H1 (cell line): ENCODE measurements around the gene COA3. TPM values are rescaled to one million over a fixed set of nuclear protein-coding genes. Genes with fewer than 3 reads are reported as not detected.
A peak's percentile ranks its signal among the peaks of the same experiment; 100 is the strongest.

Experiments
- CTCF ChIA-PET: fragments of 300-600 bp; sonication (Branson Sonifier 250); formaldehyde crosslinking; loops from one replicate; lab custom pipeline; 2021; ENCODE audit not compliant: partially characterized antibody; lab: Charles Lee
- POLR2A ChIA-PET: fragments of 300-600 bp; sonication (Branson Sonifier 250); formaldehyde crosslinking; loops from one replicate; lab custom pipeline; 2021; ENCODE audit warnings: inconsistent platforms; ENCODE audit not compliant: partially characterized antibody; lab: Charles Lee
- DNase-seq, 2 experiments: peaks; one replicate each; pipeline versions ENCODE4 v3.0.0 to v3.0.0-alpha.2; 2010 to 2022; ENCODE audit warnings: low spot score in 2 of 2, low read depth in 1 of 2, mixed read lengths in 1 of 2
- FAIRE-seq: peaks from 2 replicates; lab custom pipeline; 2011; peaks lifted over from hg19 to GRCh38; lab: Jason Lieb, UNC
- H2AFZ ChIP-seq: 2 replicates; pipeline ENCODE4 v1.8.1; 2012; ENCODE audit warnings: low read length, inconsistent platforms
- H2AK5ac ChIP-seq: 2 replicates; pipeline ENCODE4 v1.6.1; 2013; ENCODE audit warnings: low read depth, low read length
- H2BK120ac ChIP-seq: replicated peaks from 2 replicates; pipeline ENCODE3; 2013; ENCODE audit warnings: low read depth, low read length, inconsistent platforms
- H2BK12ac ChIP-seq: 2 replicates; pipeline ENCODE4 v1.6.1; 2013; ENCODE audit warnings: low read depth, low read length
- H2BK15ac ChIP-seq: 2 replicates; pipeline ENCODE4 v1.6.1; 2013; ENCODE audit warnings: low read length
- H2BK20ac ChIP-seq: 2 replicates; pipeline ENCODE4 v1.6.1; 2013; ENCODE audit warnings: low read length
- H2BK5ac ChIP-seq: 2 replicates; pipeline ENCODE4 v1.6.1; 2013; ENCODE audit warnings: low read depth, low read length
- H3K14ac ChIP-seq: 2 replicates; pipeline ENCODE4 v1.6.1; 2013; ENCODE audit warnings: inconsistent platforms; ENCODE audit not compliant: insufficient read length
- H3K18ac ChIP-seq: 2 replicates; pipeline ENCODE4 v1.6.1; 2013; ENCODE audit warnings: low read length; ENCODE audit errors: extremely low read depth
- H3K23ac ChIP-seq: 2 replicates; pipeline ENCODE4 v1.6.1; 2013; ENCODE audit warnings: inconsistent platforms; ENCODE audit not compliant: insufficient read length
- H3K23me2 ChIP-seq: 2 replicates; pipeline ENCODE4 v1.6.1; 2013; ENCODE audit warnings: low read depth, low read length
- H3K27ac ChIP-seq: 2 replicates; pipeline ENCODE4 v1.6.1; 2011; ENCODE audit warnings: low read depth, low read length, inconsistent platforms
- H3K27me3 ChIP-seq, 4 experiments: replicated peaks in 1 of 4; 1 replicate in 1 of 4; 2 replicates in 3 of 4; pipeline versions ENCODE4 v1.6.1 to v1.8.1; 2011 to 2013; ENCODE audit warnings: low read length in 3 of 4, mild to moderate bottlenecking in 3 of 4, inconsistent platforms in 2 of 4, mixed read lengths in 2 of 4, moderate library complexity in 1 of 4; ENCODE audit not compliant: control insufficient read depth in 3 of 4, insufficient read depth in 3 of 4; ENCODE audit errors: extremely low read depth in 1 of 4
- H3K36me3 ChIP-seq, 4 experiments: 2 replicates each; pipeline versions ENCODE4 v1.6.1 to v1.8.1; 2011 to 2013; ENCODE audit warnings: mild to moderate bottlenecking in 4 of 4, low read length in 3 of 4, moderate library complexity in 2 of 4, control low read depth in 1 of 4, inconsistent platforms in 1 of 4; ENCODE audit not compliant: insufficient read depth in 4 of 4, control insufficient read depth in 2 of 4
- H3K4ac ChIP-seq: replicated peaks from 2 replicates; pipeline ENCODE3; 2013; ENCODE audit warnings: low read length, low read depth, mixed read lengths, inconsistent platforms; ENCODE audit not compliant: insufficient read length
- H3K4me1 ChIP-seq, 4 experiments: replicated peaks in 1 of 4; 1 replicate in 1 of 4; 2 replicates in 3 of 4; pipeline versions ENCODE4 v1.6.1 to v1.8.1; 2011 to 2013; ENCODE audit warnings: low read length in 3 of 4, inconsistent platforms in 2 of 4, mixed read lengths in 1 of 4; ENCODE audit not compliant: insufficient read depth in 4 of 4, control insufficient read depth in 3 of 4
- H3K4me2 ChIP-seq, 2 experiments: 2 replicates each; pipeline versions ENCODE4 v1.6.1 to v1.8.1; 2011 to 2013; ENCODE audit warnings: low read depth in 2 of 2, low read length in 2 of 2, control low read depth in 1 of 2, inconsistent platforms in 1 of 2, mild to moderate bottlenecking in 1 of 2; ENCODE audit not compliant: insufficient read depth in 1 of 2
- H3K4me3 ChIP-seq, 4 experiments: fragments of 200-600, 300-600 bp in 1 of 4; sonication (generic), shearing (Covaris generic), sonication (Bioruptor Twin) in 1 of 4; 2 replicates each; pipeline versions ENCODE4 v1.5.1 to v1.8.1; 2011 to 2016; ENCODE audit warnings: low read length in 4 of 4, low read depth in 3 of 4, control low read depth in 2 of 4, inconsistent platforms in 2 of 4, mild to moderate bottlenecking in 2 of 4, mixed read lengths in 1 of 4, moderate library complexity in 1 of 4; ENCODE audit not compliant: insufficient read depth in 2 of 4; ENCODE audit errors: extremely low read depth in 1 of 4
- H3K56ac ChIP-seq: replicated peaks from 2 replicates; pipeline ENCODE3; 2013; ENCODE audit warnings: low read depth, mild to moderate bottlenecking, mixed read lengths, low read length, inconsistent platforms; ENCODE audit not compliant: insufficient read length
- H3K79me1 ChIP-seq: 2 replicates; pipeline ENCODE4 v1.6.1; 2013; ENCODE audit warnings: low read depth, low read length, control low read depth
- H3K79me2 ChIP-seq, 2 experiments: 2 replicates each; pipeline versions ENCODE4 v1.6.1 to v1.8.1; 2012 to 2013; ENCODE audit warnings: low read length in 2 of 2, mild to moderate bottlenecking in 2 of 2, inconsistent platforms in 1 of 2; ENCODE audit not compliant: insufficient read depth in 2 of 2, control insufficient read depth in 1 of 2
- H3K9ac ChIP-seq, 4 experiments: replicated peaks in 1 of 4; 1 replicate in 1 of 4; 2 replicates in 3 of 4; pipeline versions ENCODE4 v1.6.1 to v1.8.1; 2011 to 2013; ENCODE audit warnings: low read depth in 3 of 4, low read length in 3 of 4, control low read depth in 2 of 4, mild to moderate bottlenecking in 2 of 4, moderate library complexity in 2 of 4, inconsistent platforms in 1 of 4; ENCODE audit errors: extremely low read depth in 1 of 4
- H3K9me3 ChIP-seq, 2 experiments: 2 replicates each; pipeline versions ENCODE4 v1.6.1 to v1.8.1; 2012 to 2013; ENCODE audit warnings: mild to moderate bottlenecking in 2 of 2, moderate library complexity in 2 of 2, control low read depth in 1 of 2, inconsistent platforms in 1 of 2, low read depth in 1 of 2, low read length in 1 of 2, mixed read lengths in 1 of 2; ENCODE audit not compliant: insufficient read depth in 2 of 2
- H4K20me1 ChIP-seq, 2 experiments: replicated peaks in 1 of 2; 2 replicates each; pipeline versions ENCODE3 to v1.8.1; 2011 to 2013; ENCODE audit warnings: inconsistent platforms in 2 of 2, low read length in 2 of 2, mild to moderate bottlenecking in 1 of 2; ENCODE audit not compliant: insufficient read depth in 2 of 2, control insufficient read depth in 1 of 2
- H4K5ac ChIP-seq: 2 replicates; pipeline ENCODE4 v1.6.1; 2013; ENCODE audit warnings: low read length, low read depth, mixed read lengths, inconsistent platforms; ENCODE audit not compliant: insufficient read length
- H4K8ac ChIP-seq: 2 replicates; pipeline ENCODE4 v1.8.0; 2013; ENCODE audit warnings: mild to moderate bottlenecking, moderate library complexity, low read length, inconsistent platforms; ENCODE audit not compliant: insufficient read depth; ENCODE audit errors: extremely low read depth
- H4K91ac ChIP-seq: replicated peaks from 2 replicates; pipeline ENCODE3; 2013; ENCODE audit warnings: low read length, mixed read lengths, inconsistent platforms; ENCODE audit not compliant: insufficient read length
- ATF2 ChIP-seq: IDR thresholded peaks from 2 replicates; pipeline ENCODE4 v1.6.1; 2012; ENCODE audit warnings: low read length, inconsistent platforms
- RBBP5 ChIP-seq: IDR thresholded peaks from 2 replicates; pipeline ENCODE4 v1.7.1; 2012; ENCODE audit warnings: low read depth, mild to moderate bottlenecking, inconsistent platforms, low read length, moderate library complexity, borderline replicate concordance
- RFX5 ChIP-seq: IDR thresholded peaks from 2 replicates; pipeline ENCODE4 v1.6.1; 2011; ENCODE audit warnings: low read depth, low read length, improper control_type of control experiment, borderline replicate concordance
- SUZ12 ChIP-seq: fragments of 200-600 bp; sonication (generic); IDR thresholded peaks from 2 replicates; pipeline ENCODE4 v1.6.1; 2012; ENCODE audit warnings: mild to moderate bottlenecking, inconsistent platforms, low read length, moderate library complexity, mixed read lengths
- ZNF274 ChIP-seq: IDR thresholded peaks from 2 replicates; pipeline ENCODE4 v1.7.0; 2012; ENCODE audit warnings: low read length, borderline replicate concordance; ENCODE audit errors: extremely low read depth
- WGBS, 2 experiments: shearing (Covaris generic) in 1 of 2; methylation state at CpG; one replicate each; pipeline versions ENCODE4 v1.1.6 to v1.1.7; 2013 to 2015; ENCODE audit warnings: low lambda C conversion rate in 2 of 2, mixed read lengths in 2 of 2, inconsistent platforms in 1 of 2, low coverage in 1 of 2, missing lambda C conversion rate in 1 of 2; ENCODE audit not compliant: insufficient replicate concordance in 2 of 2, insufficient coverage in 1 of 2, insufficient read length in 1 of 2; ENCODE audit errors: extremely low coverage in 1 of 2, missing lambda C conversion rate in 1 of 2; 5-methylcytosine and 5-hydroxymethylcytosine counted together
- polyA plus RNA-seq, 7 experiments: library from polyadenylated mRNA; depleted of rRNA in 3 of 7; stranded (reverse) in 5 of 7; unstranded in 2 of 7; fragments of >200 nt in 5 of 7; fragments of 200-250 nt in 2 of 7; gene quantifications; 1 replicate in 5 of 7; 2 replicates in 1 of 7; 4 replicates in 1 of 7; pipeline versions ENCODE4 v1.2.1 to v1.2.3, GENCODE V29; 2011 to 2013; ENCODE audit warnings: missing spikeins in 2 of 7, mixed read lengths in 2 of 7
- total RNA-seq: library from RNA; stranded (reverse); fragmentation: NEBNext Ultra II Directional; extraction: Animal tissue kit (Norgen Biotek cat#: 25700); gene quantifications from 2 replicates; pipeline ENCODE4 v1.2.1, GENCODE V29; 2021
- TF ChIP-seq, protein P1 (sequence below): IDR thresholded peaks from 2 replicates; pipeline ENCODE4 v1.6.1; 2012; ENCODE audit warnings: inconsistent platforms

The COA3 gene
- total and polyA plus RNA-seq, 2 of the 8 experiments (the other 6 are each of a cell fraction or from before 2014, with no cell fraction given), result 68.4 to 143 TPM

DNA sequence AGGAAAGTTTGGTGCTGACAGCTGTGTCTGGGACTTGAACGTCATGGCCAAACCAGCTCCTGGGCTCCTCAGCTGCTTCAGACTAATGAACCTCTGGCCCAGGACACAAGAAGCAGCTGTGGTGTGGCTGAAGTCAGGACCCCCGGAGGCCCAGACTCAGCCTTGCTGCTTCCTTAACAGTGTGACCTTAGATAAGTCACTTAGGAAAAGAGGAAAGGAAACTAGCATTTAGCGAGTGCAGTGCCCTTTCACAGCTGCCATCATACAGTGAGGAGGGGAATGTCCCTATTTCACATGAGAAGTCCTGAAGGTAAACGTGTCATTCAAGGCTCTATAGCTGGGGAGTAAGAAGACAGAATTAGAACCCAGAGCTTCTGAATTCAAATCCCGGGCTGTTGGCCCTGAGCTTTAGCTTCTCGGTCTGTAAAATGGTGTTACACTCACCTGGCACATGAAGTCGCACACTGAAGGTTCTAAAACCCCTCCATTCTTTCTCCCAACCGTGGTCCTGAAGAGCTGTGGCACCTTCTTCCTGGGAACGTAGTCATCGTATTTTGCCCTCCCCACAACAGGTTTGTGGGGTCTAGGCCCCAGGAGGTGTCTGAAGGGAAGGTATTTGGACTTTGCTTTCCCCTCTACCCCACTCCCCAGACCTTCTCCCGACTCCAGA, 38.4 kb downstream of the COA3 start:
- no peak for DNase-seq
- Histone ChIP-seq H4K91ac (no peak overlapping the region), H3K4me1 (peaks cover 5 to 17% (median 9%) of the 10 kb centered on the region in 4 experiments), H4K5ac (no peak overlapping the region), H3K36me3 (no peaks in the 10 kb centered on the region), H3K23ac (no peak overlapping the region), H2BK5ac (no peak overlapping the region), H2BK12ac (no peak overlapping the region), H2BK20ac (no peak overlapping the region), H3K79me2 (no peaks in the 10 kb centered on the region), H2BK120ac (no peak overlapping the region), H3K9me3 (no peaks in the 10 kb centered on the region), H3K56ac (no peak overlapping the region), H3K27ac (no peak overlapping the region), H3K79me1 (no peaks in the 10 kb centered on the region), H3K9ac (0 out of 7 replicates have a peak overlapping the region, but pooled peaks of 1 of the 4 experiments have one; percentile 25), H3K27me3 (peaks cover 12 to 28% (median 24%) of the 10 kb centered on the region in 4 experiments), H4K20me1 (no peaks in the 10 kb centered on the region), H3K4me2 (peak overlapping the region; percentile 79 to 83), H2BK15ac (no peak overlapping the region; the same call in 1 of the 2 replicates), H2AFZ (peak overlapping the region; percentile 90), H3K23me2 (peaks cover 12% of the 10 kb centered on the region; the same call in 1 of the 2 replicates), H3K14ac (no peak overlapping the region), H3K4me3 (peak overlapping the region; percentile 42 to 86 (median 60)), H3K4ac (no peak overlapping the region), H3K18ac (no peak overlapping the region), H4K8ac (no peak overlapping the region), H2AK5ac (no peak overlapping the region)
- no peak for FAIRE-seq
- 62% methylated on average over 11 of the region's 11 CpGs; no CpG with 5 or more reads in 1 of the 2 experiments for WGBS, 2 experiments
- POLR2A ChIA-PET, result interaction anchor here (0.7 to 4.3 kb wide), 12 partner anchors 10 to 151 kb away, joined by 3 to 46 read pairs (median 5); partner anchors contain the start of genes BECN1, PSME3, RETREG3 and TUBG1
- CTCF ChIA-PET, result interaction anchor here (0.6 to 5.9 kb wide), 10 partner anchors 9 to 81 kb away, joined by 3 to 81 read pairs (median 4); partner anchors contain the start of genes BECN1, VPS25 and WNK4
- TF ChIP-seq ZNF274 (no peak), RFX5 (no peak), ATF2 (no peak), RBBP5 (0 out of 2 replicates have a peak, but pooled peaks have one; percentile 15), SUZ12 (peak; percentile 36; the same call in 1 of the 2 replicates)
- TF ChIP-seq, protein P1, sequence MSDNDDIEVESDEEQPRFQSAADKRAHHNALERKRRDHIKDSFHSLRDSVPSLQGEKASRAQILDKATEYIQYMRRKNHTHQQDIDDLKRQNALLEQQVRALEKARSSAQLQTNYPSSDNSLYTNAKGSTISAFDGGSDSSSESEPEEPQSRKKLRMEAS, result no peak
